GM23338 (cell line): Measurements from ENCODE around the gene EVL.

Experiments
- EZH2 ChIP-seq: fragments of 200-600 bp; sonication (generic); IDR thresholded peaks from one replicate; pipeline ENCODE4 v1.8.0; 2017; ENCODE audit warnings: antibody characterized with exemption, mild to moderate bottlenecking, low read depth; ENCODE audit not compliant: unreplicated experiment
- EZH2phosphoT487 ChIP-seq: fragments of 200-600 bp; sonication (generic); IDR thresholded peaks from one replicate; pipeline ENCODE4 v1.8.1; 2018; ENCODE audit warnings: antibody characterized with exemption; ENCODE audit not compliant: unreplicated experiment
- POLR2AphosphoS5 ChIP-seq: IDR thresholded peaks from 2 replicates; pipeline ENCODE4 v1.6.1; 2016; ENCODE audit warnings: antibody characterized with exemption, low read depth
- TF ChIP-seq, protein P1 (sequence below), 2 experiments: fragments of 200-600 bp in 1 of 2; sonication (generic) in 1 of 2; conservative IDR thresholded peaks; 2 replicates each; pipeline versions ENCODE4 v1.5.1 to v1.6.1; 2016 to 2017; ENCODE audit warnings: antibody characterized with exemption in 2 of 2, low read depth in 2 of 2, mild to moderate bottlenecking in 2 of 2, moderate library complexity in 1 of 2

DNA sequence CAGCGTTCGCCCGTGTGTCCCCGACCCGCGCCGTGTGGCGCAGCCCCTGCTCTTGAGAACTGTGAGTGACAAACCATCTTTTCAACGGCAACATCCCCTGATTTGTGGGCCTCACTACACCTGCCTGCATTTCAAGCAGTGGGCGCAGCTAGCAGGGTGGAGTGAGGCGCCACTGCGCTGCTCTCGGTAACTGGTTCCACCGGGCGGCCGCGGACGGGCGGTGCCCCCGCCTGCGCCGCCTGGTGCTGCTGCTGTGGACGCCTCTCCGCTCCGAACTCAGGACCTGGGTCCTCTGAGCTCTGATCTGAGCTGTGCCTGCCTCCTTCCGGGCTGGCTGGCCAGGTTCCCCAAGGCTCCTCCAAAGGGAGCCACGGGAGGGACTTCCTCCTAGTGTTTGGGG, 100.2 kb downstream of the EVL start:
- no peak for TF ChIP-seq POLR2AphosphoS5
- TF ChIP-seq, protein P1, sequence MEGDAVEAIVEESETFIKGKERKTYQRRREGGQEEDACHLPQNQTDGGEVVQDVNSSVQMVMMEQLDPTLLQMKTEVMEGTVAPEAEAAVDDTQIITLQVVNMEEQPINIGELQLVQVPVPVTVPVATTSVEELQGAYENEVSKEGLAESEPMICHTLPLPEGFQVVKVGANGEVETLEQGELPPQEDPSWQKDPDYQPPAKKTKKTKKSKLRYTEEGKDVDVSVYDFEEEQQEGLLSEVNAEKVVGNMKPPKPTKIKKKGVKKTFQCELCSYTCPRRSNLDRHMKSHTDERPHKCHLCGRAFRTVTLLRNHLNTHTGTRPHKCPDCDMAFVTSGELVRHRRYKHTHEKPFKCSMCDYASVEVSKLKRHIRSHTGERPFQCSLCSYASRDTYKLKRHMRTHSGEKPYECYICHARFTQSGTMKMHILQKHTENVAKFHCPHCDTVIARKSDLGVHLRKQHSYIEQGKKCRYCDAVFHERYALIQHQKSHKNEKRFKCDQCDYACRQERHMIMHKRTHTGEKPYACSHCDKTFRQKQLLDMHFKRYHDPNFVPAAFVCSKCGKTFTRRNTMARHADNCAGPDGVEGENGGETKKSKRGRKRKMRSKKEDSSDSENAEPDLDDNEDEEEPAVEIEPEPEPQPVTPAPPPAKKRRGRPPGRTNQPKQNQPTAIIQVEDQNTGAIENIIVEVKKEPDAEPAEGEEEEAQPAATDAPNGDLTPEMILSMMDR (conservative IDR thresholded peaks at IDR 0.05; ENCODE audit: low read depth in 2 of 2) = 0 out of 4 replicates have a peak, but pooled peaks of 1 of the 2 experiments have one; percentile 10
- TF ChIP-seq EZH2 = no peak
- no peak for TF ChIP-seq EZH2phosphoT487
